ENCODE data around the gene NTNG2.

GRCh38 chr9:132160802-132161742, 786 bp upstream of the NTNG2 start:
- TF ChIP-seq CTCF (IDR thresholded peaks at IDR 0.05) (no peak), POLR2A (IDR thresholded peaks at IDR 0.05) (no peak), POLR2AphosphoS5 (IDR thresholded peaks at IDR 0.05; ENCODE audit: insufficient read depth in 1 of 2, low read depth in 1 of 2) (no peak)

All from vagina (tissue), 2 donors.